IMR-90 (cell line): ENCODE results near the gene RFXANK. TPM values are rescaled to one million over a fixed set of nuclear protein-coding genes. Genes with fewer than 3 reads are reported as not detected.

ENCODE experiments used
- microRNA-seq, 2 experiments: library from miRNA; stranded (forward) in 1 of 2; unstranded in 1 of 2; fragments of 10-50 nt in 1 of 2; fragments of <30 nt in 1 of 2; gene quantifications in 1 of 2; microRNA quantifications in 1 of 2; one replicate each; pipeline versions ENCODE3 to v1.1.0; 2013 to 2020; ENCODE audit not compliant: insufficient read depth in 1 of 2, insufficient read length in 1 of 2, unreplicated experiment in 1 of 2
- polyA plus RNA-seq, 3 experiments: library from polyadenylated mRNA; depleted of rRNA; stranded (reverse); fragments of >200 nt; gene quantifications; 2 replicates each; pipeline ENCODE4 v1.2.3, GENCODE V29; 2012; ENCODE audit warnings: low replicate concordance in 1 of 3
- small RNA-seq, 5 experiments: library from RNA; depleted of rRNA; stranded (forward); fragments of <200 nt; gene quantifications; one replicate each; pipeline ENCODE3, GENCODE V24; 2012
- total RNA-seq: library from RNA; depleted of rRNA; stranded (reverse); fragments of >200 nt; gene quantifications from 2 replicates; pipeline ENCODE4 v1.2.3, GENCODE V29; 2012; rRNA removed

Gene RFXANK
- total and polyA plus RNA-seq, 2 of the 4 experiments (the other 2 are of a cell fraction): 68.3 to 97.8 TPM

Small RNA genes lying within 50 kb of the gene (microRNA-seq; reads per million reads assigned to microRNA genes)
- gene RNU6-1028P (ENCODE audit: insufficient read depth, insufficient read length): not detected

Small RNA genes lying within 50 kb of the gene (small RNA-seq; reads per million reads assigned to genes)
- gene RNU6-1028P: 0 reads per million in 5 experiments

Other genes starting within 250 kb of the RFXANK start
- gene SUGP2, start 158.7 kb upstream of the RFXANK start, total RNA-seq: 23.3 and 25.8 TPM in 2 replicates
- gene SUGP2, start 158.7 kb upstream of the RFXANK start, polyA plus RNA-seq (2012; rRNA removed): 58.5 and 69.2 TPM in 2 replicates
- gene ARMC6, start 158.7 kb upstream of the RFXANK start, total RNA-seq: 46.7 and 52.7 TPM in 2 replicates
- 41.5 and 44.7 TPM in 2 replicates for gene ARMC6, start 158.7 kb upstream of the RFXANK start, polyA plus RNA-seq (2012; rRNA removed)
- 1.9 and 2.0 TPM in 2 replicates for gene SLC25A42, start 128.3 kb upstream of the RFXANK start, total RNA-seq
- gene SLC25A42, start 128.3 kb upstream of the RFXANK start, polyA plus RNA-seq (2012; rRNA removed): 8.6 and 9.9 TPM in 2 replicates
- 11.1 TPM in 2 replicates for gene TMEM161A, start 53.8 kb upstream of the RFXANK start, total RNA-seq
- gene TMEM161A, start 53.8 kb upstream of the RFXANK start, polyA plus RNA-seq (2012; rRNA removed): 34.8 and 45.9 TPM in 2 replicates
- gene MEF2B, start 22.0 kb upstream of the RFXANK start, total RNA-seq: under 0.01 and 0.18 TPM in 2 replicates
- gene MEF2B, start 22.0 kb upstream of the RFXANK start, polyA plus RNA-seq (2012; rRNA removed): 0.80 and 0.94 TPM in 2 replicates
- 14.7 and 16.7 TPM in 2 replicates for gene BORCS8, start 106 bp upstream of the RFXANK start, total RNA-seq
- 33.9 and 40.3 TPM in 2 replicates for gene BORCS8, start 106 bp upstream of the RFXANK start, polyA plus RNA-seq (2012; rRNA removed)
- 5.4 and 6.9 TPM in 2 replicates for gene NR2C2AP, start 11.2 kb downstream of the RFXANK start, total RNA-seq
- gene NR2C2AP, start 11.2 kb downstream of the RFXANK start, polyA plus RNA-seq (2012; rRNA removed): 9.0 and 9.6 TPM in 2 replicates
- gene NCAN, start 19.7 kb downstream of the RFXANK start, total RNA-seq: not detected in 2 replicates
- gene NCAN, start 19.7 kb downstream of the RFXANK start, polyA plus RNA-seq (2012; rRNA removed): not detected in 2 replicates
- gene TM6SF2, start 81.0 kb downstream of the RFXANK start, total RNA-seq: under 0.01 and 0.18 TPM in 2 replicates
- 0.97 and 1.1 TPM in 2 replicates for gene TM6SF2, start 81.0 kb downstream of the RFXANK start, polyA plus RNA-seq (2012; rRNA removed)
- 35.8 and 38.3 TPM in 2 replicates for gene SUGP1, start 128.3 kb downstream of the RFXANK start, total RNA-seq
- 33.2 and 38.6 TPM in 2 replicates for gene SUGP1, start 128.3 kb downstream of the RFXANK start, polyA plus RNA-seq (2012; rRNA removed)
- 21.7 and 24.6 TPM in 2 replicates for gene MAU2, start 128.6 kb downstream of the RFXANK start, total RNA-seq
- gene MAU2, start 128.6 kb downstream of the RFXANK start, polyA plus RNA-seq (2012; rRNA removed): 31.1 and 35.5 TPM in 2 replicates
- gene GATAD2A, start 213.4 kb downstream of the RFXANK start, total RNA-seq: 23.5 and 32.8 TPM in 2 replicates
- 33.2 and 44.3 TPM in 2 replicates for gene GATAD2A, start 213.4 kb downstream of the RFXANK start, polyA plus RNA-seq (2012; rRNA removed)